Kidney (tissue), 14 donors: Measurements from ENCODE around the gene TIE1. TPM values are rescaled to one million over a fixed set of nuclear protein-coding genes. Genes with fewer than 3 reads are reported as not detected.

ENCODE experiments used
- DNase-seq, 5 donors: peaks; one replicate each; pipeline ENCODE4 v3.0.0-alpha.2; 2013 to 2020
- FAIRE-seq: peaks from 2 replicates; lab custom pipeline; 2012; peaks lifted over from hg19 to GRCh38; lab: Jason Lieb, UNC
- H3K27ac ChIP-seq, 2 donors: one replicate each; pipeline ENCODE4 v1.7.0; 2013; ENCODE audit warnings: low read depth in 2 of 2, low read length in 2 of 2, inconsistent platforms in 1 of 2
- H3K27me3 ChIP-seq: one replicate; pipeline ENCODE4 v1.7.1; 2013; ENCODE audit warnings: low read length, inconsistent platforms; ENCODE audit not compliant: control insufficient read depth, insufficient read depth
- H3K36me3 ChIP-seq, 3 donors: one replicate each; pipeline versions ENCODE4 v1.7.0 to v1.7.1; 2013; ENCODE audit warnings: low read length in 3 of 3, control low read depth in 1 of 3, inconsistent platforms in 1 of 3; ENCODE audit not compliant: insufficient read depth in 3 of 3, control insufficient read depth in 2 of 3
- H3K4me1 ChIP-seq, 3 donors: one replicate each; pipeline versions ENCODE4 v1.7.0 to v1.7.1; 2013; ENCODE audit warnings: low read length in 3 of 3, inconsistent platforms in 1 of 3, low read depth in 1 of 3; ENCODE audit not compliant: control insufficient read depth in 2 of 3, insufficient read depth in 2 of 3
- H3K4me3 ChIP-seq, 3 donors: one replicate each; pipeline versions ENCODE4 v1.7.0 to v1.8.1; 2013; ENCODE audit warnings: low read length in 3 of 3, control low read depth in 1 of 3, inconsistent platforms in 1 of 3
- H3K9ac ChIP-seq, 3 donors: one replicate each; pipeline versions ENCODE4 v1.7.0 to v1.7.1; 2013; ENCODE audit warnings: low read length in 3 of 3, control low read depth in 1 of 3, inconsistent platforms in 1 of 3
- H3K9me3 ChIP-seq, 3 donors: one replicate each; pipeline versions ENCODE4 v1.7.0 to v1.7.1; 2013; ENCODE audit warnings: low read length in 3 of 3, control low read depth in 1 of 3, inconsistent platforms in 1 of 3; ENCODE audit not compliant: control insufficient read depth in 2 of 3, insufficient read depth in 1 of 3
- intact Hi-C: fragments of 100-400 bp; cut with DNase I; formaldehyde crosslinking; loops from one replicate; pipeline ENCODE4 v1.11.1; 2022
- polyA plus RNA-seq: library from polyadenylated mRNA; stranded (reverse); fragments of 350-450 nt; fragmentation: Illumina TruSeq; extraction: RNeasy Lipid Tissue Mini Kit (QIAGEN cat#74804); gene quantifications from one replicate; pipeline ENCODE4 v1.2.3, GENCODE V29; 2014; ENCODE audit warnings: low read depth, low replicate concordance; ENCODE audit not compliant: insufficient read depth
- total RNA-seq: library from RNA; stranded (reverse); fragmentation: NEBNext Ultra II Directional; extraction: Animal tissue kit (Norgen Biotek cat#: 25700); gene quantifications from one replicate; pipeline ENCODE4 v1.2.1, GENCODE V29; 2021
- TF ChIP-seq, protein P1 (sequence below): IDR thresholded peaks from 3 replicates; pipeline ENCODE4 v1.5.1; 2012; ENCODE audit warnings: mild to moderate bottlenecking, moderate library complexity, borderline replicate concordance; ENCODE audit not compliant: insufficient read depth; ENCODE audit errors: extremely low read depth
- donor health status: control.
- donor health status: control.
- donor health status: control.
- donor health status: control.
- donor health status: control.
- donor health status: DM: yes; HTN: yes; CAD: no.
- donor health status: Normal renal cell carcinoma (clear cell type).

The TIE1 gene
- total and polyA plus RNA-seq, 2 donors from 2014 or later: 15.0 to 46.3 TPM

GRCh38 chr1:43266881-43267280, 33.9 kb upstream of the TIE1 start:
- Histone ChIP-seq H3K27ac (no peak overlapping the region), H3K36me3 (no peaks in the 10 kb centered on the region), H3K9me3 (no peaks in the 10 kb centered on the region), H3K4me1 (peaks cover 0 to 13% (median 7%) of the 10 kb centered on the region in 3 donors), H3K27me3 (no peaks in the 10 kb centered on the region), H3K9ac (peak overlapping the region in 1 of 3 donors; percentile 26), H3K4me3 (no peak overlapping the region)
- FAIRE-seq (no peak), DNase-seq (no peak)
- intact Hi-C loops: no loop called here
- TF ChIP-seq, protein P1, sequence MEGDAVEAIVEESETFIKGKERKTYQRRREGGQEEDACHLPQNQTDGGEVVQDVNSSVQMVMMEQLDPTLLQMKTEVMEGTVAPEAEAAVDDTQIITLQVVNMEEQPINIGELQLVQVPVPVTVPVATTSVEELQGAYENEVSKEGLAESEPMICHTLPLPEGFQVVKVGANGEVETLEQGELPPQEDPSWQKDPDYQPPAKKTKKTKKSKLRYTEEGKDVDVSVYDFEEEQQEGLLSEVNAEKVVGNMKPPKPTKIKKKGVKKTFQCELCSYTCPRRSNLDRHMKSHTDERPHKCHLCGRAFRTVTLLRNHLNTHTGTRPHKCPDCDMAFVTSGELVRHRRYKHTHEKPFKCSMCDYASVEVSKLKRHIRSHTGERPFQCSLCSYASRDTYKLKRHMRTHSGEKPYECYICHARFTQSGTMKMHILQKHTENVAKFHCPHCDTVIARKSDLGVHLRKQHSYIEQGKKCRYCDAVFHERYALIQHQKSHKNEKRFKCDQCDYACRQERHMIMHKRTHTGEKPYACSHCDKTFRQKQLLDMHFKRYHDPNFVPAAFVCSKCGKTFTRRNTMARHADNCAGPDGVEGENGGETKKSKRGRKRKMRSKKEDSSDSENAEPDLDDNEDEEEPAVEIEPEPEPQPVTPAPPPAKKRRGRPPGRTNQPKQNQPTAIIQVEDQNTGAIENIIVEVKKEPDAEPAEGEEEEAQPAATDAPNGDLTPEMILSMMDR: no peak

DNA sequence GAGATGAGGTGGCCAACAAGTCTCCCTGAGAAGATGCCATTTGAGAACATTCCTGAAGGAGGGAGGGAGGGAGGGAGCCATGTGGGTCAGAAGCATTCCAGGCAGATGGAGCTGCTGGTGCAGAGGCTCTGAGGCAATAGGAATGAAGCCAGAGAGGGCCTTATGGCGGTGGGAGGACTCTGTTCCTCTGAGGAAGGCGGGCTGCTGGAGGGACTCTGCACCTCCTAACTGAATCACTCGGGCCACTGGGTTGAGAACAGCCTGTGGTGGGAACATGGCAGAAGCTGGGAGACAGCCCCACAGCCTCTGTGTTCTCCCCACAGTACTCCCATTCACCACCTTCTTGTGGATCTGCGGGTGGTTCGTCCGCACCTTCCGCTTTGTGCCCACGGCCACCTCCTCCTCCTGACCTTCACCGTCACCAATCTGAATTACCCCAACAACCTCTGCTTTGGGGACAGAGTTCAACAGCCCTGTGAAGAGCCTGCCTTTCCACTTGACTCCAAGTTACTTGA, 33.4 kb upstream of the TIE1 start:
- no peak overlapping the region for H3K27ac ChIP-seq
- FAIRE-seq: no peak
- no peaks in the 10 kb centered on the region for H3K36me3 ChIP-seq
- no peak overlapping the region for H3K9ac ChIP-seq
- H3K9me3 ChIP-seq: no peaks in the 10 kb centered on the region
- peak in 2 of 5 donors; percentile 10 to 41 for DNase-seq
- TF ChIP-seq, protein P1: no peak
- H3K4me3 ChIP-seq: no peak overlapping the region
- intact Hi-C loops: no loop called here
- peaks cover 0 to 13% (median 7%) of the 10 kb centered on the region in 3 donors for H3K4me1 ChIP-seq
- H3K27me3 ChIP-seq: no peaks in the 10 kb centered on the region

- H3K27ac ChIP-seq: no peak overlapping the region
- FAIRE-seq: no peak
- H3K9me3 ChIP-seq: no peaks in the 10 kb centered on the region
- no peak overlapping the region for H3K4me3 ChIP-seq
- no peak overlapping the region for H3K9ac ChIP-seq
- no peaks in the 10 kb centered on the region for H3K27me3 ChIP-seq
- H3K4me1 ChIP-seq: peaks cover 0 to 13% (median 7%) of the 10 kb centered on the region in 3 donors
- peak in 1 of 5 donors; percentile 4 for DNase-seq
- TF ChIP-seq, protein P1: no peak
- H3K36me3 ChIP-seq: no peaks in the 10 kb centered on the region
- intact Hi-C loops: no loop called here
These were observed 32.9 kb upstream of the TIE1 start for GRCh38 chr1:43267818-43268425.
